ENCODE data around the gene NAALADL1. TPM values are rescaled to one million over a fixed set of nuclear protein-coding genes. Genes with fewer than 3 reads are reported as not detected.

NAALADL1 gene
- total RNA-seq (2022; extraction: Qiagen RNA extraction), result 0.03 TPM in 1 of 5 replicates, not detected in the others

GRCh38 chr11:65058419-65059054 is at the start of gene NAALADL1:
Gene NAALADL1 (minus strand): TSS chr11:65058553. CDS start chr11:65058521, 32 bp downstream.

GRCh38 chr11:65095974-65096806 is 37.8 kb upstream of the NAALADL1 start, which contains the start of gene VPS51:
Gene VPS51 (plus strand): TSS chr11:65096214. CDS start chr11:65096251, 37 bp downstream.

GRCh38 chr11:65083834-65084597 is 25.7 kb upstream of the NAALADL1 start, which contains the start of the genes CDCA5 and ZFPL1:
Gene CDCA5 (minus strand): TSS chr11:65084040. CDS start chr11:65083978, 62 bp downstream.
Gene ZFPL1 (plus strand): TSS chr11:65084222. CDS start chr11:65084699, 477 bp downstream.

GRCh38 chr11:65040847-65041622 is 17.3 kb downstream of the NAALADL1 start, which contains the start of gene SAC3D1:
Gene SAC3D1 (plus strand): TSS chr11:65041210. CDS start chr11:65041293, 83 bp downstream.

GRCh38 chr11:65027213-65028067 is 30.9 kb downstream of the NAALADL1 start, which contains the start of gene SNX15:
Gene SNX15 (plus strand): TSS chr11:65027439. CDS start chr11:65027538, 99 bp downstream.

GRCh38 chr11:65013888-65014725 is 44.2 kb downstream of the NAALADL1 start, which contains the start of gene ARL2:
Gene ARL2 (plus strand): TSS chr11:65014160. CDS start chr11:65014208, 48 bp downstream.

GRCh38 chr11:64996710-64997380 is 61.5 kb downstream of the NAALADL1 start, which contains the start of gene BATF2:
Gene BATF2 (minus strand): TSS chr11:64996971. CDS start chr11:64996914, 57 bp downstream.

Other genes with a start within 250 kb of the NAALADL1 start
- 32.0 to 45.4 TPM (median 44.1 TPM) in 5 replicates for gene MEN1, start 248.0 kb downstream of the NAALADL1 start, total RNA-seq (2022; extraction: Qiagen RNA extraction)
- 1.0 to 3.0 TPM (median 1.8 TPM) in 5 replicates for gene CDC42BPG, start 213.9 kb downstream of the NAALADL1 start, total RNA-seq (2022; extraction: Qiagen RNA extraction)
- 98.0 to 142 TPM (median 132 TPM) in 5 replicates for gene EHD1, start 179.9 kb downstream of the NAALADL1 start, total RNA-seq (2022; extraction: Qiagen RNA extraction)
- 12.4 to 25.1 TPM (median 23.4 TPM) in 5 replicates for gene ATG2A, start 141.3 kb downstream of the NAALADL1 start, total RNA-seq (2022; extraction: Qiagen RNA extraction)
- 4.5 to 6.9 TPM (median 4.9 TPM) in 5 replicates for gene PPP2R5B, start 133.9 kb downstream of the NAALADL1 start, total RNA-seq (2022; extraction: Qiagen RNA extraction)
- gene GPHA2, start 122.7 kb downstream of the NAALADL1 start, total RNA-seq (2022; extraction: Qiagen RNA extraction), result not detected in 5 replicates
- not detected in 5 replicates for gene MAJIN, start 86.4 kb downstream of the NAALADL1 start, total RNA-seq (2022; extraction: Qiagen RNA extraction)
- 0.74 to 1.0 TPM (median 0.96 TPM) in 5 replicates for gene BATF2, start 61.6 kb downstream of the NAALADL1 start, total RNA-seq (2022; extraction: Qiagen RNA extraction)
- gene ARL2, start 44.4 kb downstream of the NAALADL1 start, total RNA-seq (2022; extraction: Qiagen RNA extraction), result 167 to 196 TPM (median 191 TPM) in 5 replicates
- gene SNX15, start 31.1 kb downstream of the NAALADL1 start, total RNA-seq (2022; extraction: Qiagen RNA extraction), result 20.7 to 25.8 TPM (median 23.6 TPM) in 5 replicates
- 33.4 to 59.7 TPM (median 56.5 TPM) in 5 replicates for gene SAC3D1, start 17.3 kb downstream of the NAALADL1 start, total RNA-seq (2022; extraction: Qiagen RNA extraction)
- 56.7 to 72.8 TPM (median 69.2 TPM) in 5 replicates for gene CDCA5, start 25.5 kb upstream of the NAALADL1 start, total RNA-seq (2022; extraction: Qiagen RNA extraction)
- gene ZFPL1, start 25.7 kb upstream of the NAALADL1 start, total RNA-seq (2022; extraction: Qiagen RNA extraction), result 32.3 to 35.1 TPM (median 33.5 TPM) in 5 replicates
- gene VPS51, start 37.7 kb upstream of the NAALADL1 start, total RNA-seq (2022; extraction: Qiagen RNA extraction), result 50.1 to 57.1 TPM (median 54.1 TPM) in 5 replicates
- 4.2 to 8.3 TPM (median 6.2 TPM) in 5 replicates for gene TM7SF2, start 53.3 kb upstream of the NAALADL1 start, total RNA-seq (2022; extraction: Qiagen RNA extraction)
- 13.2 to 25.1 TPM (median 24.8 TPM) in 5 replicates for gene ZNHIT2, start 59.1 kb upstream of the NAALADL1 start, total RNA-seq (2022; extraction: Qiagen RNA extraction)
- gene FAU, start 63.6 kb upstream of the NAALADL1 start, total RNA-seq (2022; extraction: Qiagen RNA extraction), result 801 to 1,074 TPM (median 1,010 TPM) in 5 replicates
- 72.1 to 80.3 TPM (median 75.3 TPM) in 5 replicates for gene MRPL49, start 63.8 kb upstream of the NAALADL1 start, total RNA-seq (2022; extraction: Qiagen RNA extraction)
- gene SYVN1, start 76.0 kb upstream of the NAALADL1 start, total RNA-seq (2022; extraction: Qiagen RNA extraction), result 30.5 to 45.9 TPM (median 41.9 TPM) in 5 replicates
- gene SPDYC, start 111.7 kb upstream of the NAALADL1 start, total RNA-seq (2022; extraction: Qiagen RNA extraction), result not detected in 5 replicates
- gene CAPN1, start 123.4 kb upstream of the NAALADL1 start, total RNA-seq (2022; extraction: Qiagen RNA extraction), result 97.2 to 123 TPM (median 115 TPM) in 5 replicates
- 13.4 to 15.9 TPM (median 15.1 TPM) in 5 replicates for gene POLA2, start 203.4 kb upstream of the NAALADL1 start, total RNA-seq (2022; extraction: Qiagen RNA extraction)

All from A549 treated with CORT108297 at 1 μM for 4 hours (cell line).